Measurements from ENCODE around the gene KCNK6. TPM values are rescaled to one million over a fixed set of nuclear protein-coding genes. Genes with fewer than 3 reads are reported as not detected.

The KCNK6 gene
- total and polyA plus RNA-seq, 2 of the 8 experiments (the other 6 are each of a cell fraction or from before 2014, with no cell fraction given): 10.6 to 13.3 TPM

GRCh38 chr19:38346837-38347236 lies 27.2 kb downstream of the KCNK6 start:
- H3K9ac ChIP-seq (replicated peaks in 1 of 4; ENCODE audit: extremely low read depth in 1 of 4, low read depth in 3 of 4, low read length in 3 of 4): no peak overlapping the region
- FAIRE-seq (no peak), DNase-seq (ENCODE audit: low read depth in 1 of 2, low spot score in 2 of 2) (no peak)
- WGBS, 2 experiments (ENCODE audit: extremely low coverage in 1 of 2, insufficient coverage in 1 of 2, insufficient read length in 1 of 2, insufficient replicate concordance in 2 of 2, low coverage in 1 of 2, low lambda C conversion rate in 2 of 2, missing lambda C conversion rate in 1 of 2): 88% methylated on average over 4 of the region's 4 CpGs; no CpG with 5 or more reads in 1 of the 2 experiments
- no peak overlapping the region for H2AFZ ChIP-seq (ENCODE audit: low read length)
- no peak overlapping the region for H2BK5ac ChIP-seq (ENCODE audit: low read depth, low read length)
- no peak overlapping the region for H4K8ac ChIP-seq (ENCODE audit: extremely low read depth, insufficient read depth, low read length)
- ChIA-PET CTCF (ENCODE audit: partially characterized antibody) (interaction anchor here (0.6 to 1.8 kb wide), 4 partner anchors 9 to 1380 kb away, joined by 3 to 4 read pairs (median 4); no protein-coding TSS in a partner anchor), POLR2A (ENCODE audit: partially characterized antibody) (interaction anchor here (0.6 to 2.0 kb wide), 2 partner anchors 15 to 32 kb away, joined by 3 to 9 read pairs; no protein-coding TSS in a partner anchor)
- H3K23me2 ChIP-seq (ENCODE audit: low read depth, low read length): no peaks in the 10 kb centered on the region
- H2BK12ac ChIP-seq (ENCODE audit: low read depth, low read length): no peak overlapping the region
- H3K4me2 ChIP-seq (ENCODE audit: insufficient read depth in 1 of 2, low read depth in 2 of 2, low read length in 2 of 2): no peak overlapping the region
- no peaks in the 10 kb centered on the region for H3K79me2 ChIP-seq (ENCODE audit: control insufficient read depth in 1 of 2, insufficient read depth in 2 of 2, low read length in 2 of 2)
- no peak overlapping the region for H2BK120ac ChIP-seq (replicated peaks; ENCODE audit: low read depth, low read length)
- H3K36me3 ChIP-seq (ENCODE audit: control insufficient read depth in 2 of 4, insufficient read depth in 4 of 4, low read length in 3 of 4): no peaks in the 10 kb centered on the region
- no peak overlapping the region for H2BK20ac ChIP-seq (ENCODE audit: low read length)
- no peak overlapping the region for H3K27ac ChIP-seq (ENCODE audit: low read depth, low read length)
- H2BK15ac ChIP-seq (ENCODE audit: low read length): no peak overlapping the region
- no peaks in the 10 kb centered on the region for H4K20me1 ChIP-seq (replicated peaks in 1 of 2; ENCODE audit: control insufficient read depth in 1 of 2, insufficient read depth in 2 of 2, low read length in 2 of 2)
- no peak overlapping the region for H3K4ac ChIP-seq (replicated peaks; ENCODE audit: insufficient read length, low read depth, low read length)
- no peak overlapping the region for H4K91ac ChIP-seq (replicated peaks; ENCODE audit: insufficient read length, low read length)
- no peak overlapping the region for H3K56ac ChIP-seq (replicated peaks; ENCODE audit: insufficient read length, low read depth, low read length)
- no peaks in the 10 kb centered on the region for H3K4me1 ChIP-seq (replicated peaks in 1 of 4; ENCODE audit: control insufficient read depth in 3 of 4, insufficient read depth in 4 of 4, low read length in 3 of 4)
- no peak overlapping the region for H3K14ac ChIP-seq (ENCODE audit: insufficient read length)
- H4K5ac ChIP-seq (ENCODE audit: insufficient read length, low read depth, low read length): no peak overlapping the region
- H3K9me3 ChIP-seq (ENCODE audit: insufficient read depth in 2 of 2, low read depth in 1 of 2, low read length in 1 of 2): no peaks in the 10 kb centered on the region
- H3K79me1 ChIP-seq (ENCODE audit: low read depth, low read length): no peaks in the 10 kb centered on the region
- no peak overlapping the region for H3K23ac ChIP-seq (ENCODE audit: insufficient read length)
- no peak overlapping the region for H3K4me3 ChIP-seq (ENCODE audit: extremely low read depth in 1 of 4, insufficient read depth in 2 of 4, low read depth in 3 of 4, low read length in 4 of 4)
- H2AK5ac ChIP-seq (ENCODE audit: low read depth, low read length): no peak overlapping the region
- H3K27me3 ChIP-seq (replicated peaks in 1 of 4; ENCODE audit: control insufficient read depth in 3 of 4, extremely low read depth in 1 of 4, insufficient read depth in 3 of 4, low read length in 3 of 4): no peaks in the 10 kb centered on the region
- H3K18ac ChIP-seq (ENCODE audit: extremely low read depth, low read length): no peak overlapping the region
- no peak for TF ChIP-seq POU5F1 (IDR thresholded peaks at IDR 0.05; ENCODE audit: low read depth, low read length)
- no peak for TF ChIP-seq USF2 (IDR thresholded peaks at IDR 0.05; ENCODE audit: low read length)
- no peak for TF ChIP-seq YY1 (IDR thresholded peaks at IDR 0.05; ENCODE audit: low read depth, low read length)
- TF ChIP-seq TAF7 (optimal IDR thresholded peaks at IDR 0.05; ENCODE audit: borderline replicate concordance, low read depth, low read length): no peak
- no peak for TF ChIP-seq ATF2 (IDR thresholded peaks at IDR 0.05; ENCODE audit: low read length)
- TF ChIP-seq SIN3A (conservative IDR thresholded peaks at IDR 0.05 in 1 of 2, IDR thresholded peaks at IDR 0.05 in 1 of 2; ENCODE audit: low read depth in 1 of 2, low read length in 2 of 2): no peak
- TF ChIP-seq SP2 (IDR thresholded peaks at IDR 0.05; ENCODE audit: low read length): no peak
- no peak for TF ChIP-seq CTCF (IDR thresholded peaks at IDR 0.05; ENCODE audit: control extremely low read depth in 1 of 3, insufficient read depth in 1 of 3, low read depth in 1 of 3, low read length in 3 of 3)

Data from H1 (cell line).